HG02973 (cell line): ENCODE data around the gene PIGT.

Experiments
- ATAC-seq: cut with Tn5 transposase; IDR thresholded peaks from one replicate; pipeline ENCODE4 v1.9.1; 2021; ENCODE audit warnings: moderate library complexity; ENCODE audit not compliant: unreplicated experiment

The PIGT gene

GRCh38 chr20:45400346-45401031, 15.5 kb upstream of the PIGT start:
- ATAC-seq: no peak

DNA sequence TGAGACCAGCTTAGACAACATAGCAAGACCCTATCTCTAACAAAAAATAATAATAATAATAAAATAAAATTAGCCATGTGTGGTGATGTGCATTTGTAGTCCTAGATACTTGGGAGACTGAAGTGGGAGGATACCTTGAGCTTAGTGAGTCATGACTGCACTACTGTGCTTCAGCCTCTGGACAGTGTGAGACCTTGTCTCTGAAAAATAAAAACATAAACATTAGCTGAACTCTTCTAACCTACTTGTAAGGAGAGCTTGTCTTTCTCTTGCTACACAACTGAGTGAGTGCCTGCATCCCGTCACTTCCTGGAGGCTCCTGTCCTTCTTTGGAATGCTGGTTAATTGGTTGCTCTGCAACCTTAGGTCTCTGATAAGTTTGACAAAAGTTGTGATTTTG, 13.0 kb upstream of the PIGT start:
- ATAC-seq: no peak

GRCh38 chr20:45404438-45404837, 11.5 kb upstream of the PIGT start:
- ATAC-seq: no peak

- ATAC-seq: no peak
Observed at GRCh38 chr20:45405571-45406259, 10.2 kb upstream of the PIGT start.

DNA sequence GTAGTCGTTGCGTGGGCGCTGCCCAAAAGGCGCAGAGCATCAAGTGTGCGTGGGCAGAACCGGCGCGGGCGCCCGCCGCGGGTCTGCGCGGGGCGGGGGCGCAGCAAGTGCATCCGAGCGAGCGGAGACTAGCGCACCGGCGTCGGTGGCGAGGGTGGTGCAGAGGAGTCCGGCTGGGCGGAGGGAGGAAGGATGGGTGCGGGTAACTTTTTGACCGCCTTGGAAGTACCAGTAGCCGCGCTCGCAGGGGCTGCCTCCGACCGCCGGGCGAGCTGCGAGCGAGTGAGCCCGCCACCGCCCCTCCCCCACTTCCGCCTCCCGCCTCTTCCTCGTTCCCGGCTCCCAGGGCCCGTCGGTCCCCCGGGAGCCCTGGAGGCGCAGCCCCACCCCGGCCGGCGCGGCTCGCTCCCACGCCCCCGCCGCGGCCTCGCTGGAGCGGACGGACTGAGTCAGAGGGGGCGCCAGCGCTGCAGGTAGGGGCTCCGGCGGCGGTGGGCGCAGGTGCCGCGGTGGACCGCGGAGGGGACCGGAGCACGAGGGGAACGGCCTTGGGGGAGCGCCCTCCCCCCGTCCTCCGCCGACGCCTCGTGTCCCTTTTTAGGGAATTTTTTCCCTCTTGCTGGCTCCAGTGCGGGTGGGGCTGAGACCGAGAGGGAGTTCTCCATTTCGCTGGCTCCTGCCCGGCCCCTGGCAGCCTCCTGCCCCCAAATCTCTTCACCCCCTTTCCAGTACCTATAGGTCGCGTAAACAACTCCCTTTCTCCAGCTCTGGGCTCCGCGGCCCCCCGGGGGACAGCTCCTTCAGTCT, 9.5 kb upstream of the PIGT start:
- no peak for ATAC-seq

DNA sequence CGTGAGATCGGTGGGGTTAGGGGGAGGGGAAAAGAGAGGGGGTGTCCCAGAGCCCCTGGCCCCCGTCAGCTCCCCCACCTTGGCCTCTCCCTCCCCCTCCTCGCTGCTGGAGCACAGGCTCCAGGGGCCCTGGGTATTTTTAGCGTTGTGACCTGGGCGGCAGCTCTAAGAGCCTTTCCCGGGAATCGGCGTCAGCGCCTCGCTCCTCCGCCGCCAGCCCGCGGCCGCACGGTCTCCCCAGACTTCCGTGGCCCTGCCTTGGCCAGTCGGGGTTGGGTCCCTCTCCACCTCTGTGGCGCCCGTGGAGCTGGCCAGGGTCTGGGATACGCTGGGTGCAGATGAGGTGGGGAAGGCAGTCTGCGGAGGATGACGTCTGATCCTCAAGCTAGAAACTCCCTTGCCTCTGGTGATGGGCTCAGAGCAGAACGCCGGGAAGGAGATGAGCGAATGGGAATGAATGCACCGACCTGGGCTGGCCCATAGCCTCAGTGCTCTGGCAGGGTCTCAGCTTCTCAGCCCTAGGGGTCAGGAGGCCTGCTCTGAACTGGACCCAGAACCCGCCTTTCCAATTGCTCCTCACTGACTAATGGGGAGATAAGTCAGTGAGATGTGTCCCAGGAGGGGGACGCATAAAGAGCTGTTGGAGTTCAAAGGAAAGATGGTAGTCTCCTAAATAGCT, 8.7 kb upstream of the PIGT start:
- no peak for ATAC-seq

GRCh38 chr20:45407783-45408645, 7.9 kb upstream of the PIGT start, which contains the start of gene DBNDD2:
TSS of gene DBNDD2 (plus strand) at chr20:45408289. CDS start at chr20:45408468, 179 bp downstream.
- ATAC-seq: no peak

DNA sequence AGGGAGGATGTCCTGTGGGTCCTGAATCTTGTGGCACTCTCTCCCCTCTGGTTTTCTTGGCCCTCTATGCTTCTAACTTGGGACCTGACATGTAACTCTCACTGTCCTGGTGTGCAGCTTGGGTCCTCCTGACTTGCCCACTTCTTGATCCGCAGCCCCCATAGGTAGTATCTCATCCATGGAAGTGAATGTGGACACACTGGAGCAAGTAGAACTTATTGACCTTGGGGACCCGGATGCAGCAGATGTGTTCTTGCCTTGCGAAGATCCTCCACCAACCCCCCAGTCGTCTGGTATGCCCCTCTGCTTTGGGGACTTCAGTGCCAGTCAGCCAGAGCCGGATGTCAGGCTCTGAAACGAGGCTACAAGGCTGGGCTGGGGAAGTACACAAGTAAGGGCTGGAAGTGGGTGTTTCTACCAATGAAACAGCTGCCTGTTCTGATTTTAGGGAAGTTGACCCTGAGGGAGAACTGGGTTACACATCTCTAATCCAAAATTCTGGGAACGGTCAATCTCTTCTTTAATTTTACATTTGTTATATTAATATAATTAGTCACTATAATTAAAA, 7.2 kb upstream of the PIGT start:
- ATAC-seq: no peak

GRCh38 chr20:45409521-45410272, 6.2 kb upstream of the PIGT start:
- no peak for ATAC-seq

DNA sequence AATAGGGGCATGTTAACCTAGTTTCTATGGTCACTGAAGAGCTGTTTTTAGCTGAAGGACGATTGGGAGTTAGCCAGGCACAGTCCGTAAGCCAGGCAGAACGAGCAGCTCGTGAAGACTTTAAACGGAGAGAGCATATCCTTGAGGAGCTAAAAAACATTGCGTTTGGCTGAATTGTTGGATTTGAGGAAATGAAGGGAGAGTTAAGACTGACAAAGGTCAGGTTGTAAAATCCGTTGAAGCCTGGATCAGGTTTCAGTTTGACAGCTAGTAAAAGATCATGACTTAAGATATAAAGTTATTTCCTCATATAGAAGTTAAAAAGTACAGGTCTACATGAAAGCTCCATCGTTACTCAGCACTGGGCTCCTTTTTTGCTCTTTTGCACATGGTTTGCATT, 5.1 kb upstream of the PIGT start:
- no peak for ATAC-seq

DNA sequence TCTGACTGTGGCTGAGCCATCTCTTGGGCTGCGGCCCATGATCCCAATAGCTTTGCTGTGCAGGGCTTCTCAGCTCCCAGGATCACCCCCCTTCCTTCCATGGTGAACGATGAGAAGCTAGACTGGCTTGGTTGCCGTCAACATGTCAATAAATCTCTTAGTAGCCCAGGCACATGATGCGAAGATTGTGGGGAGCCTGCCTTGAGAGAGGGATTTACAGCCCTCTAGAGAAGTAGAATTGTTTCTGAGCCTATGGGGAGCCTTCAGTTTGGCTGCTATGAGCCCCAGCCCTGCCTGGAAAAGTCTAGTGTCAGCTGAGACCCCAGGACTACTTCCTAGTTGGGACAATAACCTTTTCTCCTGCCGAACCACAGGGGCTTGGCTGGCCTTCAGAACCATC, 3.3 kb upstream of the PIGT start:
- ATAC-seq: no peak

DNA sequence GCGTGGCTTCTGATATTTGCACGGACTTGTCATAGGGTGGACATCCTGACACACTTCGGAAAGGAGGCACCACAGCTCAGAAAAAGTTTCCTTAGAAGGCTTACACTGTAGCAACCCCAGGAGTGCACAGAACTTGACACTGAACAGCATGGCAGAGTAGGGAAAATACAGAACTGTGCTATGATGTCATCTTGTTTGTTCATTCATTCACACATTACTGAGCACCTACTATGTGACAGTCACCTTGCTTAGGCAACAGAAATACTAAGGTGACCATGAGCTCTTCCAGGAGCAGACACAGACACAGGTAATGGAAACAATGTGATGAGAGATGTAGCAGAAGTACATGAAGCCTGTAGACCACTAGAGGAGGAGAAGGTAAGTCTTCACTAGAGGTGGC, 2.5 kb upstream of the PIGT start:
- ATAC-seq: no peak

- no peak for ATAC-seq
Observed at GRCh38 chr20:45416917-45417316, 976 bp downstream of the PIGT start.

DNA sequence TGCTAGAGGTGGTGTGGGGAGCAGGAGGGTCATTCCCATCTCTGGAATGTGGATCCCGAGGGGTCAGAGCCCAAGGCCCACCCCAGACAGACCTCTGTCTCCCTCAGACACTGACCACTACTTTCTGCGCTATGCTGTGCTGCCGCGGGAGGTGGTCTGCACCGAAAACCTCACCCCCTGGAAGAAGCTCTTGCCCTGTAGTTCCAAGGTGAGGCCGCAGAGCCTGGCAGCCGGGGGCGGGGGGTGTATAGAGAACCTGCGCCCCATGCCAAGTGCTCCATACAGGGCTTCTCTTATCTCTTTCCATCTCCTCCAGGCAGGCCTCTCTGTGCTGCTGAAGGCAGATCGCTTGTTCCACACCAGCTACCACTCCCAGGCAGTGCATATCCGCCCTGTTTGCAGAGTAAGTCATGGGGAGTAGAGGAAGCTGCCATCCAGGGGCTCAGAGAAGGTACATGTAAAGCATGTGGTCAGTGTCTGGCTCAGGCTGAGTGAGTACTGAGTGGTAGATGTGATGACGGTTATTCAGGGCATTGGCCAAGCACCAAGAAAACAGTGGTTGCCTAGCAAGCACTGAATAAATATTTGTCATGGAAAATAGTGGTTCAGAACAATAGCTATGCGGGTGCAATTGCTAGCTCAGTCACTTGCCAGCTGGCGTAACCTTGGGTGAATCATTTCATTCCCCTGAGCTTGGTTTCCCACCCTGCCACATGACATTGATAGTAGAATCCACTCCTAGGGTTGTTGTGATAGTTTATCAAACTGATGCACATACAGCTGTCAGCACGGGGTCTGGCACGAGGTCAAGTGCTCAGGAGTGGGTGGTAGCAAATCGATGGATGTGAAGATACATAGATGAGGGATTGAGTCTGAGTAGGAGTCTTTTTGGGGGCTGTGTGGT, 3.5 kb downstream of the PIGT start:
- peak; percentile 57 for ATAC-seq

GRCh38 chr20:45420125-45420524, 4.2 kb downstream of the PIGT start:
- no peak for ATAC-seq

- no peak for ATAC-seq
Observed at GRCh38 chr20:45423700-45424099, 7.8 kb downstream of the PIGT start.

DNA sequence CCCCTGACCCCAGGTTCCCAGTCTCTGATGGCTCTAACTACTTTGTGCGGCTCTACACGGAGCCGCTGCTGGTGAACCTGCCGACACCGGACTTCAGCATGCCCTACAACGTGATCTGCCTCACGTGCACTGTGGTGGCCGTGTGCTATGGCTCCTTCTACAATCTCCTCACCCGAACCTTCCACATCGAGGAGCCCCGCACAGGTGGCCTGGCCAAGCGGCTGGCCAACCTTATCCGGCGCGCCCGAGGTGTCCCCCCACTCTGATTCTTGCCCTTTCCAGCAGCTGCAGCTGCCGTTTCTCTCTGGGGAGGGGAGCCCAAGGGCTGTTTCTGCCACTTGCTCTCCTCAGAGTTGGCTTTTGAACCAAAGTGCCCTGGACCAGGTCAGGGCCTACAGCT, 9.6 kb downstream of the PIGT start:
- ATAC-seq: no peak

DNA sequence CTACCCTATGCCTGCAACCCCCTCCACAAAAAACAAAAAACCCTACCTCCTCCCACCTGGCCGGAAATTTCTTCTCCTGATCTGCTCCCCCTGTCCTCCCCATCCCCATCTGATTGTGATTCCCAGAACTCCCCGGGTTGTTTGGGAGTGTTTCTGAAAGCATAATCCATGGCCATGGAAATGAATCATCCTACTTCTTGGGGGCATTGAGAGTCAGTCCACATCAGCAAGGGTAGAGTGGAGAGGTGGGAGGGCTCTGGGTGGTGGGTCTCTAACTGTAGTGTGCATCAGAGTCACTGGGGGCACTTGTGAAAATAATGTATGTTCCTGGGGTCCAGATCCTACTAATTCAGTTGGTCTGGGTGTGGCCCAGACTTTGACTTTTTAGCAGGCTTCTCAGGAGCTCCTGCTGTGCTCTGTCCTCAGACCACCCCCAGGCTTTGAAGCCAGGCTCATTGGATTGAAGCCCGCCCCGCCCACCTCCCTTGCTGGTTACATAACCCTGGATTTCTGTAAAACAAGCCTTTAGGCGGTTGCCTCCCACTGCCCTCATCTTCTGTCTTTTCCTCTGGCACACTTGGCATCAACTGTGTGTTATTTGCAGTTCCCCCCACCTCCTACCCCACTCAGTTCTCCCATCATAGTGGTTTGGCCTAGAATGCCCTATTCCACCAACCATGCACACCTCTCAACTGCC, 10.5 kb downstream of the PIGT start:
- no peak for ATAC-seq
